ENCODE measurements around the gene LY9.

GRCh38 chr1:160773093-160773492, 22.9 kb upstream of the LY9 start:
- TF ChIP-seq CTCF (IDR thresholded peaks at IDR 0.05), result no peak
- no peak for TF ChIP-seq ZFX (IDR thresholded peaks at IDR 0.05; ENCODE audit: borderline replicate concordance)
